HG03378 (cell line): ENCODE results near the gene TCP1.
"Not testable (repeated sequence)": the region's sequence is repeated elsewhere in the genome, so short reads cannot be mapped to it uniquely, and the experiment has no call there.

Experiments
- ATAC-seq: cut with Tn5 transposase; IDR thresholded peaks from one replicate; pipeline ENCODE4 v1.9.1; 2021; ENCODE audit warnings: mild to moderate bottlenecking, moderate library complexity; ENCODE audit not compliant: unreplicated experiment

The TCP1 gene

GRCh38 chr6:159745081-159745480, 44.3 kb downstream of the TCP1 start:
- no peak for ATAC-seq

DNA sequence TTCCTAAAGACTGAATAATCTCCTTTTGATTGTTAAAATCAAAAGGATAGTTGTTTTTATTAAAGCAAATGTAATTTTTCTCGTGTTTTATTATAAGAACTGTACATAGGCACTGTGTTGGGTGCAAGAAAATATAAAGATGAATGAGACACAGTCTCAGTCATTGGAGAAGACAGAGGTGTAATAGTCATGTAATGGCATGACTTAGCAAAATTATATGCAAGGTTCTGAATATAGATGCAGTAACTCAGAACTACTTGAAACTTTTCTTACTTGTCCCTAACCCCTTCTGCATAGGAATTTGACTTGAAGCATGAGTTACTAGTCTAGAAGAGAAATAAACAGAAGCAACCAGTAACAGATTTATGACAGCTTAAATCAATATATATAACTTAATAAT, 47.2 kb downstream of the TCP1 start:
- no peak for ATAC-seq

DNA sequence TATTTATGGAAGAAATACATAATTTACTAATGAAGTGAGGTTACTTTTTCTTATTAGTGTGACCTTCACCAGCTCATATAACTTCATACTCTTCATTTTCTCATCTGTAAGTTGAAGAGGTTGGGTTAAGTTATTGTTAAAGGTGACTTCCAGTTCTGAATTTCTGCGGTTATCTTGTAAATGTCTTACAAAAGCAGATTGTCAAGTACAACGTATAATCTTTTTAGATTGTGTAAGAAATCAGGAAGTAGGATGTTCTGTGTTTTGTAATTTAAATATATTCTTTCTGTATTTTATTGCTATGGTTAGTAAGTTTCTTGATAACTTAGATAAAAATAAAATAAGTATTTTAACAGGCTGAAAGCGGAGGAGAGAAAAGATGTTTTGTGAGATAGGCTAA, 50.1 kb downstream of the TCP1 start:
- ATAC-seq = no peak

DNA sequence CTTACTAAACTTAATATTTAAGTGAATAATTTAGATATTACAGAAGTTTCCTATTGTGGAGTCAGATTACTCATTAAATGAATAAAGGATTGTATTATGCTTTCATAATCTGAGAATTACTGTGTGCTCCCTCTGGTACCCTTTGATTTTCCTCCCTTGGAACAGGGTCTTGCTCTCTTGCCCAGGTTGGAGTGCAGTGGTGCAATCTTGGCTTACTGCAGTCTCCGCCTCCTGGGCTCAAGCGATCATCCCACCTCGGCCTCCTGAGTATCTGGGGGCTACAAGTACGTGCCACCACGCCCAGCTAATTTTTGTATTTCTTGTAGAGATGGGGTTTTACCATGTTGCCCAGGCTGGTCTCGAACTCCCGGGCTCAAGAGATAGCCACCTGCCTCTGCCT, 52.5 kb downstream of the TCP1 start:
- ATAC-seq = no peak

- ATAC-seq = not testable (repeated sequence)
These were observed 56.0 kb downstream of the TCP1 start for GRCh38 chr6:159733395-159733794.

- ATAC-seq = not testable (repeated sequence)
These were observed 56.9 kb downstream of the TCP1 start for GRCh38 chr6:159732550-159732949.

GRCh38 chr6:159730332-159730676, 59.1 kb downstream of the TCP1 start:
- ATAC-seq = no peak

- peak; percentile 34 for ATAC-seq
These were observed 59.6 kb downstream of the TCP1 start for GRCh38 chr6:159729598-159730331.

- no peak for ATAC-seq
These were observed 60.9 kb downstream of the TCP1 start for GRCh38 chr6:159728531-159728964.
